ENCODE data around the gene SMIM17. TPM values are rescaled to one million over a fixed set of nuclear protein-coding genes. Genes with fewer than 3 reads are reported as not detected.

SMIM17 gene
- 0.27 TPM for total RNA-seq

- DNase-seq (ENCODE audit: low read depth in 2 of 3, low spot score in 2 of 3) = no peak
Observed at GRCh38 chr19:56642711-56643459, at the start of gene SMIM17. TSS of gene SMIM17 (plus strand) at chr19:56643159. CDS start at chr19:56645668, 2,509 bp downstream.

GRCh38 chr19:56594446-56594782 lies 48.5 kb upstream of the SMIM17 start:
- no peak for DNase-seq (ENCODE audit: low read depth in 2 of 3, low spot score in 2 of 3)

- DNase-seq (ENCODE audit: low read depth in 2 of 3, low spot score in 2 of 3) = peak; percentile 58 to 91 (median 86)
Observed at GRCh38 chr19:56594783-56595547, 48.0 kb upstream of the SMIM17 start, which contains the start of gene ZNF71. TSS of gene ZNF71 (plus strand) at chr19:56595302. CDS start at chr19:56601559, 6,257 bp downstream.

GRCh38 chr19:56595548-56595899 lies 47.4 kb upstream of the SMIM17 start:
- DNase-seq (ENCODE audit: low read depth in 2 of 3, low spot score in 2 of 3) = no peak

DNA sequence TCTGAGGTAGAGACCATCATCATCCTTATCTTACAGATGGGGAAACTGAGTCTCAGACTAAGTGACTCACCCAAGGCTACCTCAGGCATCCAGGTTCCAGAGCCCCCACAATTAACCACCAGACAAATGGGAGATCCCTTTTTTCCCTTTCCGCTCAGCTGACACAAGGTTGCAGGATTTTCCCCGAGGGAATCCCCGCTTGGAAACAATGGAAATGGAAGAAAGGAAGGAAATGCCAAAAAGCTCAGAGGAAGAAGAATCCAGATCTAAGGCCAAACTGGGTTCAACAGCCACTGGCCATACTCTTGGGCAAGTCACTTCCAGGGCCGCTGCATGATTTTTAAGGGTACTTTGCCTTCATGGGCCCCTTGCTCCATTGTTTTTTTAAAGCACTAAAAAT lies 46.3 kb upstream of the SMIM17 start:
- no peak for DNase-seq (ENCODE audit: low read depth in 2 of 3, low spot score in 2 of 3)

- DNase-seq (ENCODE audit: low read depth in 2 of 3, low spot score in 2 of 3) = no peak
Observed at GRCh38 chr19:56597696-56598095, 45.3 kb upstream of the SMIM17 start.

DNA sequence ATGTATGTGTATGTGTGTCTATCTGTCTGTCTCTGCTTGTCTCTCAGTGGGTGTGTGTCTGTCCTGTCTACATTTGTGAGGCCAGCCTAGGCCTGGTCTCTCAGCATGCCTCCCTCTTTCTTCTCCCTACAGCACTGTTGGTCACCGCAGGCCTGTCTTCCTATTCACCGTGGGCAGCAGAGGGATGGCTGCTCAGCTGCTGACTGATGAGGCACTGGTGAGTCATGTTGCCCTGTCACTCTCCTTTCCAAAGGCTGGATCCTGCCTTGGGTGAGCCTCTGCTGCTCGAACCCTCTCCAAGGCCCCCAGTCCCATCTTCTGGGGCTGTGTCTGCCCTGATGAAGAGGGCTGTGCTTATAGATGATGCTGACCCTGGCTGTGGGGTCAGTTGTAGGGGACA lies 41.6 kb upstream of the SMIM17 start:
- DNase-seq (ENCODE audit: low read depth in 2 of 3, low spot score in 2 of 3) = no peak

GRCh38 chr19:56603829-56604228 lies 39.1 kb upstream of the SMIM17 start:
- DNase-seq (ENCODE audit: low read depth in 2 of 3, low spot score in 2 of 3) = no peak

DNA sequence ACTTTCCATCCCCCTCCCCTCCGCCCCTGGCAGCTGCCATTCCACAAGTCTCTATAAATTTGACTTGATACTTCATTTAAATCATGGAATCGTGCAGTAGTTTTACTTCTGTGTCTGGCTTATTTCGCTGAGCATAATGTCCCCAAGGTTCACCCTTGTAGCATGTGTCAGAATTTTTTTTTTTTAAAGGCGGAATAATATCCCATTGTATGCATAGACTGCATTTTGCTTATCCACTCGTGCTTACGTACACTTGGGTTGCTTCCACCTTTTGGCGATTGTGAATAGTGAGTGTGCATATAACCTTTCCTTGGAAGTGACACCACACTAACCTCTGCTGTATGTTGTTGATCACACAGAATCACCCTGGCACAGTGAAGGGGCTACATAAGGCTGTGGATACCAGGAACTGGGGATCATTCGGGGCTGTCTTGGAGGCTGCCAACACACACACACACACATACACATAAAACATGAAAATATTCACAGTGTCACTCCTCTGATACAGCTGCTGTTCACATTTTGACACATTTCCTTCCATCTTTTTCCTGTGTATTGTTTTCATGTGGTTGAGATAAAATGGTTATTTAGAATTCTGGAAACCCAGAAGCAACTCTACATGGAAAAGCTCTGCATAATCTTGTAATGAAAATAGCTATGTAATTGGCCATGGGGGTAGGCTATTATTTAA lies 34.5 kb upstream of the SMIM17 start:
- DNase-seq (ENCODE audit: low read depth in 2 of 3, low spot score in 2 of 3) = no peak

DNA sequence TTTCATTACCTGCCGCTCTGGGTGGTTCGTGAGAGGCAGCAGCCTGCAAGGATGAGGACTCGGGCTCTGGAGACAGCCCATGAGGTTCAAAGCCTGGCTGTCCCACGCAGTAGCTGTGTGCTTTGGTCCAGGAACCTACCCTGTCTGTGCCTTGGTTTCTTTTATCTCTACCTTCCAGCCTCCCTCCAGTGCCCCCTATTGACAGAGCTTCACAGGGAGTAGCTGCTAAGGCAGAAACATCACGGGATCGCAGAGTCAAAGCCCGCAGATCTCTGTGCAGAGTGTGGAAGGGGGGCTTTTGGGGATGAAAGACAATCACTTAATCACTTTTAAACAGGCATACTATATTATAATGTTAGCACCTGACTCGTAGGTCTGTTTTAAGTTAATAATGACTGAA lies 31.7 kb upstream of the SMIM17 start:
- no peak for DNase-seq (ENCODE audit: low read depth in 2 of 3, low spot score in 2 of 3)

- DNase-seq (ENCODE audit: low read depth in 2 of 3, low spot score in 2 of 3) = no peak
Observed at GRCh38 chr19:56612737-56613136, 30.2 kb upstream of the SMIM17 start.

- no peak for DNase-seq (ENCODE audit: low read depth in 2 of 3, low spot score in 2 of 3)
Observed at GRCh38 chr19:56613639-56614038, 29.3 kb upstream of the SMIM17 start.

DNA sequence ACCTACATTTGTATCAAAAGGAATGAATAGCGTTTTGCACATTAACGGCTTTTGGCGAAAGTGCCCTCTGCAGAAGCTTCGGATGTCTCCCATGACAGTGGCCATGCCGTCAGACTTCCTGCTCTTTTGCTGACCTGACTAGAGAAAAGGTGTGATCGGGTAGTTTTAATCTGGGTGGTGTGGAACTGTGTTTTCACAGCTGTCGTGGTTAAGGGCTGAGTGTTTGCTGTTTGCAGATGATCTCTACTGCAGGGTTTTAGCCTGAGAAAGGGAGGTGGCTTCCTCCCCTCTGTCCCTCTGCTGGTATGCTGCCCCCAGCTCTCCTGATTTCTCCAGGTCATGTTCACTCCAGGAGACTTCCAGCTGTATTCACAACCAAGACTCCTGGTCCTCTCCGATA lies 25.4 kb upstream of the SMIM17 start:
- no peak for DNase-seq (ENCODE audit: low read depth in 2 of 3, low spot score in 2 of 3)

GRCh38 chr19:56619121-56619520 lies 23.8 kb upstream of the SMIM17 start:
- DNase-seq (ENCODE audit: low read depth in 2 of 3, low spot score in 2 of 3) = no peak

DNA sequence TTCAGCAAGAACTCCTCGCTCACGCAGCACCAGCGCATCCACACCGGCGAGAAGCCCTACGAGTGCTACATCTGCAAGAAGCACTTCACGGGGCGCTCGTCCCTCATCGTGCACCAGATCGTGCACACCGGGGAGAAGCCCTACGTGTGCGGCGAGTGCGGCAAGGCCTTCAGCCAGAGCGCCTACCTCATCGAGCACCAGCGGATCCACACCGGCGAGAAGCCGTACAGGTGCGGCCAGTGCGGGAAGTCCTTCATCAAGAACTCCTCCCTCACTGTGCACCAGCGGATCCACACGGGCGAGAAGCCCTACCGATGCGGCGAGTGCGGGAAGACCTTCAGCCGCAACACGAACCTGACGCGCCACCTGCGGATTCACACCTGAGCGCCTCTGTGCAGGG lies 20.6 kb upstream of the SMIM17 start:
- DNase-seq (ENCODE audit: low read depth in 2 of 3, low spot score in 2 of 3) = no peak

DNA sequence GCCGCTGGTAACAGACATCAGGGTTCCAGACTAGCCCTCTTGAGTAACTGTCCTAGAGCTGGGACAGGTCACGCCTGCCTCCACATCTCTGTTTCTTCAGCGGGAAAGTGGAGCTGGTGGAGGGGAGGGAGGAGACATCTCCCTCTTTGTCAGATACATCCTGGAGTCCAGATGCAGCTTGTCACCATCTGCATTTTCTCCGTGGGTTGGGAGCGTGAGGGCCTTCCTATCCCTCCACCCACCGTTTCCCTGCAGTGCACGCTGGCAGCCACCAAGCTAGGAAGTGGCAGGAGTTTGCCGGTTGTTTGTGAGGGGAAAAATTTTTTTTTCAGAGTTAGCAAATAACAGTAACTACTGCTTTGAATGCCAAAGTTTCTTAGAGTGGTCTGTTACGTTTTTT lies 20.0 kb upstream of the SMIM17 start:
- no peak for DNase-seq (ENCODE audit: low read depth in 2 of 3, low spot score in 2 of 3)

GRCh38 chr19:56625708-56626107 lies 17.3 kb upstream of the SMIM17 start:
- DNase-seq (ENCODE audit: low read depth in 2 of 3, low spot score in 2 of 3) = no peak

DNA sequence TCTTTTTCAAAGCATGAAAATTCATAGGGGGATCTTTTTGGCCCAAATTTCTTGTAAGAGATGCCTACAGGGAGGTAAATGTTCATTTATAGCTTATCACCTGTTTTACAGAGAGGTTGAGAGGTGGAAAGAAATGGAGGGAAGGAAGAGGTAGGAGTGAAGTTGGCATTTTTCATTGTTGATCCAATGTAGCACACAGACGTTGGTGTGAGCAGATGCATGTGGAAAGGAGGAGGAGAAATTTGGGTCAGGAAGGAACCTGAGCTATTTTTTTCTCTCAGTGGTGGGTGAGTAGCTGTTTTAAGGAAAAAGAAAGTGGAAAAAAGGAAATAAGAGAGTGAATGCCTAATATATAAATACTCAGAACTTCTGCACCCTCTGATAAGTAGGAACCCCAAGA lies 9.9 kb upstream of the SMIM17 start:
- DNase-seq (ENCODE audit: low read depth in 2 of 3, low spot score in 2 of 3) = no peak

GRCh38 chr19:56637976-56638555 lies 4.9 kb upstream of the SMIM17 start:
- peak in 2 of 3 donors; percentile 90 to 94 for DNase-seq (ENCODE audit: low read depth in 2 of 3, low spot score in 2 of 3)

DNA sequence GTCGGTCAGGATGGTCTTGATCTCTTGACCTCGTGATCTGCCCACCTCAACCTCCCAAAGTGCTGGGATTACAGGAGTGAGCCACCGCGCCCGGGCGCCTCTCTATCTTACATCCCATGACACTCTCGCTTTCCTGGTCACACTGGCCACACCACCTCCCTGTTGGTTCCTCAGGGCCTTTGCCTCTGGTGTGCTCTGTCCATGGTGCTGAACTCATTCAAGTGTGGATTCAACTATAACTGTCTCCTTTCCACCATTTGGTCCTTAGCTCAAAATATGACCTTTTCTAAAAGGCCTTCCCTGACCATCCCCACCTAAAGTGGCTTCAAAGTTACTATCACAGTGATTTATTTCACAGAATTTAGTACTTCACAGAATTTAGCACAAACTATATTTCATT lies 3.7 kb upstream of the SMIM17 start:
- DNase-seq (ENCODE audit: low read depth in 2 of 3, low spot score in 2 of 3) = peak in 2 of 3 donors; percentile 18 to 48

GRCh38 chr19:56643460-56643955 lies 549 bp downstream of the SMIM17 start:
- DNase-seq (ENCODE audit: low read depth in 2 of 3, low spot score in 2 of 3) = no peak

All from hematopoietic multipotent progenitor cell (in vitro differentiated cells).